Adrenal gland (tissue), 5 donors: ENCODE results near the gene FAXDC2.

Experiments used
- CTCF ChIP-seq, 6 experiments: fragments of 450-650 bp in 4 of 6; fragments of 200-600 bp in 2 of 6; sonication (generic) in 1 of 6; IDR thresholded peaks; 1 replicate in 5 of 6; 2 replicates in 1 of 6; pipeline versions ENCODE4 v1.5.1 to v1.8.0; 2016 to 2021; ENCODE audit warnings: antibody characterized with exemption in 6 of 6, mild to moderate bottlenecking in 2 of 6, moderate library complexity in 1 of 6
- POLR2A ChIP-seq, 2 donors: fragments of 450-650 bp; IDR thresholded peaks; one replicate each; pipeline ENCODE4 v1.6.1; 2017; ENCODE audit warnings: antibody characterized with exemption in 2 of 2, mild to moderate bottlenecking in 2 of 2, moderate library complexity in 1 of 2
- donor health status: DM: no; HTN: no; CAD: no.

DNA sequence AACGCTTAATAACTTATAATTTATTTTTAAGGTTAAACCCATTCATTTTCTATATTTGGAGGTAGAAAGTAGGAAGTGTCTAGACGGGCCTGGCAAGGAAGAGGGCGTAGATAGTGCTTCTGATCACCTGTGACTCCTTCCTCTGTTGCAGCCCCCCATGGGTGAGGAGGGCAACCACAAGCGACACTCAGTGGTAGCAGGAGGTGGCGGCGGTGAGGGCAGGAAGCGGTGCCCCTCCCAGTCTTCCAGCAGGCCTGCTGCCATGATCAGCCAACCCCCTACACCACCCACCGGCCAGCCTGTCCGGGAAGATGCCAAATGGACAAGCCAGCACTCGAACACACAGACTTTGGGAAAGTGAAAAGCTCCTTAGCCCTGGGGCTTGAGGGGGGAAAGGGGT is 36.7 kb downstream of the FAXDC2 start:
- no peak for TF ChIP-seq CTCF (IDR thresholded peaks at IDR 0.05)
- TF ChIP-seq POLR2A (IDR thresholded peaks at IDR 0.05): no peak
